Activated gamma-delta T cell (primary cell): Measurements from ENCODE around the gene TATDN2.
"Not testable (repeated sequence)": the region's sequence is repeated elsewhere in the genome, so short reads cannot be mapped to it uniquely, and the experiment has no call there.

Experiments
- DNase-seq: peaks from one replicate; lab custom pipeline; 2025; lab: John Stamatoyannopoulos, UW

The TATDN2 gene

GRCh38 chr3:10292505-10293419 is 44.5 kb downstream of the TATDN2 start, which contains the start of gene GHRL:
Gene GHRL (minus strand): TSS chr3:10292947. CDS start chr3:10290180, 2,767 bp downstream.
- DNase-seq, result no peak

- DNase-seq, result no peak
Observed at GRCh38 chr3:10294030-10294586, 45.8 kb downstream of the TATDN2 start.

DNA sequence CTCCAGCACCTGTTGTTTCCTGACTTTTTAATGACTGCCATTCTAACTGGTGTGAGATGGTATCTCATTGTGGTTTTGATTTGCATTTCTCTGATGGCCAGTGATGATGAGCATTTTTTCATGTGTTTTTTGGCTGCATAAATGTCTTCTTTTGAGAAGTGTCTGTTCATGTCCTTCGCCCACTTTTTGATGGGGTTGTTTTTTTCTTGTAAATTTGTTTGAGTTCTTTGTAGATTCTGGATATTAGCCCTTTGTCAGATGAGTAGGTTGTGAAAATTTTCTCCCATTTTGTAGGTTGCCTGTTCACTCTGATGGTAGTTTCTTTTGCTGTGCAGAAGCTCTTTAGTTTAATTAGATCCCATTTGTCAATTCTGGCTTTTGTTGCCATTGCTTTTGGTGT is 49.8 kb downstream of the TATDN2 start:
- DNase-seq, result not testable (repeated sequence)

GRCh38 chr3:10299175-10299574 is 50.9 kb downstream of the TATDN2 start:
- DNase-seq, result no peak

- no peak for DNase-seq
Observed at GRCh38 chr3:10299679-10300078, 51.4 kb downstream of the TATDN2 start.

- DNase-seq, result no peak
Observed at GRCh38 chr3:10300087-10300486, 51.8 kb downstream of the TATDN2 start.

- DNase-seq, result no peak
Observed at GRCh38 chr3:10303105-10303504, 54.8 kb downstream of the TATDN2 start.

DNA sequence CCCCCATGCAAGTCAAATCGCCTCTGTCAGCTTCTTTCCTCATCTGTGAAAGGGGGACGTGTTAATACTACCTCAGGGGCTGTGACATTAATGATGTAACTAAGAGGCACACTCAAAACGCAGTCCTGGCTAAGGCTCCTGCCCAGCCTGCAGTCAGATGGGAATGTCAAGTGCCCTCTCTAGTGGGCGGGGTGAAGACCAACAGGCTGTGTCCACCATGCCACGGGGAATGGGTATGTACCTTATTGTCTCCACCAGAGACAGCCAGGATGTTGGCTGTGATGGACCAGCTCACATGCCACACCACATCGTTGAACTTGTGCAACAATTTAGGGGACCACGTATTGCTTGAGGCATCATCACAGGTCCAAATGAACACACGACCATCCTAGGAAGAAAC is 55.5 kb downstream of the TATDN2 start:
- no peak for DNase-seq

GRCh38 chr3:10304905-10305304 is 56.6 kb downstream of the TATDN2 start:
- DNase-seq, result no peak

DNA sequence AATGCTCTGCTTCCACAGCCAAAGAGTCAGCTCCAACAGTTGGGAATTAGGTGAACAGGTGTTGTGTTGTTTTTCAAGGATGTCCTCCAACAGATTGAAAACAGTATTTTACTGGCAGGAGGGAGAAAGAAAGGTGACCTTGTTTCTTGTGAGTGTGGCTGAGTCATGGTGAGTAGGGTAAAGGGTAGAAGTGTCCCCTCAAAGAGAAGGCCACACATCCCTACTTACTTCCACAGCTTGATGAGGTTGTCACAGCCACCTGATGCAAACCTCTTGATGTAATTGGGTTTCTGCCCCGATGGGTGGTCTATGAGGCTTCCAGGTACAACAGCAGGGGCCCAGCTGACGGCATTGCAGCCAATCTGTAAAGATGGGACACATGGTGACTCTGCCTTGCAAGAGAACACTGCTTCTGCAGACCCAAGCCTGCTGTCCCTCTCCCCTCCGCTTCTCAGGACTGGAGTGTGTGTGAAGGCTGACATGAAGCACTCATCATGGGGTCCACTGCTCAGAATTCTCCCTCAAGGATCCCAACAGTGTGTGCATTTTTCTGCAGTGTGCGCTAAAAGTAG is 57.2 kb downstream of the TATDN2 start:
- DNase-seq, result no peak

DNA sequence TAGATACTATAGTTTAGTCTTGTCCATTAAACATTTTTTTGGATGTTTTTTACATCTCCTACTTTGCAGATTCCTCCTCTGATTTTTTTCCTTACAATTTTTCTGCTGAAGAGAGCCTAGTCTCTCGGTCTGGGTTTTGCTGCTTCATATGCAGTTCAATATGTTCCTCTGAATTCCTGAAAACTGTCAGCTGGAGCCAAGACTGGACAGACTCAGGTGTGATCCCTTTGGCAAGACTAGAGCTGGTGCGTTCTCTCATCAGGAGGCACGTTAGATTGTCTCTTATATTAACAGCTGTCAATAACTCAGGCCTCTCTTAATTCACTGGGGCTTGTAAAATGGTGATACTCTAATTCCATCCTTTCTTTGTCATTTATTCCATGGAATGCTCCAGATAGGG is 57.9 kb downstream of the TATDN2 start:
- DNase-seq, result no peak

DNA sequence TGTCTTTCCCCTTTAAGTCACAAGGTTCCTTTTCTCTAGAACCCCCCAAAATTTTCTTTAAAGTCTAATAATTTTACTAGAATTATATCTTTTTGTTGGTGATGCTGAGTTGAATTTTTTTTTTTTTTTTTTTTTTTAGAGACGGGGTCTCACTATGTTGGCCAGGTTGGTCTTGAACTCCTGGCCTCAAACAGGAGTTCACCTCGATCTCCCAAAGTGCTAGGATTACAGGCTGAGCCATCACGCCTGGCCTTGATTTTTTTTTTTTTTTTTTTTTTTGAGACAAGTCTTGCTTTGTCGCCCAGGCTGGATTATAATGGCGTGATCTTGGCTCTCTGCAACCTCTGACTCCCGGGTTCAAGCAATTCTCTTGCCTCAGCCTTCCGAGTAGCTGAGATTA is 60.4 kb downstream of the TATDN2 start:
- no peak for DNase-seq

DNA sequence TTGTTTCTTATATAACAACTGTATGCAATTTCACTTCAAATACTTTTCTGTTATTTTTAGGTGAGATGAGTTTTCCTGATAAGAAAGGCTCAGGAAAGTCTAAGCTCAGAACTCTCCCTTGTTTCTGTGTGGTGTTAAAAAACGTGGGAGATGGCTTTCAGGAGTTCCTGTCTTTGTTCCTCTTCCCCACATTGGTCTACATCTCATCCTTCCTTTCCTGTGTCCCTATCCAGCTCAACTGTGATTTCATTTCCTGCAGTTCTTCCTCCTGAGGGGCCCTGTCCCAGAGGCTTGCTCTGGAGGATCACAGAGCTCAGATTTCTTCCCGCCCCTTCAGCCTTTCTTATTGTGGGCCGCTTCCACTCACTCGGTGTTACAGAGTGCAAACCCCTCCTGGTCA is 61.5 kb downstream of the TATDN2 start:
- DNase-seq, result no peak

DNA sequence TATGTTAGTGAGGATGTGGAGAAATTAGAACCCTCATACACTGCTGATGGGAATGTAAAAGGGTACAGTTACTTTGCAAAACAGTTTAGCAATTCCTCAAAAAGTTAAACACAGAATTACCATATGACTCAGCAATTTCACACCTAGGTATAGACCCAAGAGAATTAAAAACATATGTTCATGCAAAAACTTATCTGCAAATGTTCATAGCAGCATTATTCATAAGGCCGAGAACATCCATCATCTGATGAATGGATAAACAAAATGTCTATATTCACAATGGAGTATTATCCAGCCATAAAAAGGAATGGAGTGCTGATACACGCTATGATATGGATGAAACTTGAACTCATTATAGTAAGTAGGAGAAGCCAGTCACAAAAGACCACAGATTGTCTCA is 62.3 kb downstream of the TATDN2 start:
- no peak for DNase-seq

- no peak for DNase-seq
Observed at GRCh38 chr3:10311710-10312109, 63.5 kb downstream of the TATDN2 start.

- DNase-seq, result no peak
Observed at GRCh38 chr3:10312391-10312790, 64.1 kb downstream of the TATDN2 start.

GRCh38 chr3:10312861-10313260 is 64.6 kb downstream of the TATDN2 start:
- no peak for DNase-seq

DNA sequence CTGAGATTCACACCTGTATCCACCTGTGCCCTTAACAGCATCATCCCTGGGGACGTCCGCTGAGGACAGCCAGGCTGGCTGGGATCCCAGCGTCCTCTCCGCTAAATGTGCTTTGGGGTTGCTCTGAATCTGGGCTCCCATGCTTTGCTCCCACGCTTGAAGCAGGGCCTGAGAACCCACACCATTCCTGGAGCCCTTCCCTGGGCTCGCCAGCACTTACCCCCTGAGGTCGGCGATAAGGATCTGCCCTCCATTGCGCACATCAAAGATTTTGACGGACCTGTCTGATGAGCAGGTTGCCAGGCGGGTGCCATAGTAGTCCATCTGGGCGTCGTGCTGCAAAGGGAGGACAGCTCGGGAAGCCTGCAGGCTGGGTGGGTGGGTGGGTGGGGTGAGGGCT is 66.8 kb downstream of the TATDN2 start:
- DNase-seq, result no peak

GRCh38 chr3:10315771-10316344 is 67.6 kb downstream of the TATDN2 start:
- DNase-seq, result no peak

DNA sequence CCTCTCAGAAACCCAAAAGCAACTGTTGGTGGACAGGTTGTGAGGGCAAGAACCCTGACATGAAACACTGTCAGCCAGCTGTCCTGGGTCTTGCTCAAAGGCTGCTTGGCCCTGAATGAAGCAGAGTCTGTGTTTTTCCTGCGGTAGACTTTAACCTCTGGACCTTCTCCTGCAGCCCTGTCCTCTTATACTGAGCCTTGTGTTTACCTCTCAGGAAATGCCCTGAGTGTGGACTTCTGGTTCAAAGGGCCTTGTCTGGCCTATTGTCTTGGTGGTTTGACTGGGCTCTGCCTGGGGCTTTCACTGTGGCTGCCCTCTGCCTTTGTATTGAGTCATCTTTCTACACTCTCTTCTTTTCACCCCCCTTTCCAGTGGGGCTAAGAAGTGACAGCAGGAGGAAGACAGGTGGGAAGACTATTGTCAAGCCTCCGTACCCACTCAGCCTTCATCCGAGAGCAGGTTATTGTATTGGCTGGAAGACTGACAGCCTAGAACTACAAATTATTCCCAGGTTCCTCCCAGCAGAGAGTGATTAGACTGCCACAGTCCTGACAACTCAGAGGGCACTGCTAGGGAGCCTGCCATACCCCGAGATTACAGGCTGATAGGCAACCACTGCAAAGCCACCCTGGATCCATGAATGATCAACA is 69.2 kb downstream of the TATDN2 start:
- DNase-seq, result no peak

GRCh38 chr3:10317961-10318350 is 69.7 kb downstream of the TATDN2 start:
- DNase-seq, result no peak

GRCh38 chr3:10319251-10319650 is 71.0 kb downstream of the TATDN2 start:
- no peak for DNase-seq
